Stimulated activated CD8-positive, alpha-beta memory T cell treated with anti-CD3 and anti-CD28 coated beads, Interleukin-4, amount 100 ng/mL, for 4 hours (primary cell): ENCODE results near the gene VIPAS39.

Experiments
- DNase-seq, 2 donors: peaks; one replicate each; pipeline ENCODE4 v3.0.0-alpha.2; 2020; ENCODE audit warnings: low read depth in 2 of 2, low spot score in 1 of 2

Gene VIPAS39

DNA sequence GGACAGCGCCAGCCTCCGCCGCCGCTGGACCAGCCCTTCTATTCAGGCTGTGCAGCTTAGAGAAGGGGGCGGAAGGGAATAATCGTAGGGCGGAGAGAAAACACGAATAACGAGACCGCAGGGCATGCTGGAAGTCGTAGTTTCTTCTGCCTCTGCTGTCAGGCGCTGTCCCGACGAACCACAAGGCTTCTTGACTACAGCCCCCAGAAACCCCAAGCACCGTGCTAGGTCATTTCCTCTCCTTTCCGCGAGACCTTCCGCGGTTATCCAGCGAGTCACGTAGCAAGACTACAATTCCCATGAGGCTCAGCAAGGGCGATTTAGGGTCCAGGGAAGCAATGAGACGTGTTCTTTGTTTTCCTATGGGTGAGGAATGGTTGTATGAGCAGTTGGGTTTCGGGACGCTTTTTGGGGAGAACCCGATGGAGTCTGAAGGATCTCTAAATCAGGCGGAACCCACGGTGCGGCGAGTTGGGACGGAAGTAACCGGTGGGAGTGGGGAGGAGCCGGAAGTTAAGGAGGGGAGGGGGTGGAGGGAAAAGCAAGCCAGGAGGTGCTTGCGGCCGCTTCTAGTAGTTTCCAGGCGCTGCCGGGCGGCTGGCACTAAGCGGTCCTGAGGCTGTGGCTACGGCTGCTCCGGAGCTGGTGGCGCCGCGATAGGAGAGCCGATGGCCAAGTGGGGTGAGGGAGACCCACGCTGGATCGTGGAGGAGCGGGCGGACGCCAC lies at the start of gene VIPAS39, which contains the start of gene AHSA1:
Gene VIPAS39, minus strand, starts transcription at position 80 of the 727 bp plus-strand sequence. CDS start 3,499 bp downstream, outside the sequence.
Gene AHSA1, plus strand, starts transcription at position 572 of the 727 bp plus-strand sequence. Its CDS starts 97 bp downstream, at position 669.
- peak; percentile 85 to 89 for DNase-seq

DNA sequence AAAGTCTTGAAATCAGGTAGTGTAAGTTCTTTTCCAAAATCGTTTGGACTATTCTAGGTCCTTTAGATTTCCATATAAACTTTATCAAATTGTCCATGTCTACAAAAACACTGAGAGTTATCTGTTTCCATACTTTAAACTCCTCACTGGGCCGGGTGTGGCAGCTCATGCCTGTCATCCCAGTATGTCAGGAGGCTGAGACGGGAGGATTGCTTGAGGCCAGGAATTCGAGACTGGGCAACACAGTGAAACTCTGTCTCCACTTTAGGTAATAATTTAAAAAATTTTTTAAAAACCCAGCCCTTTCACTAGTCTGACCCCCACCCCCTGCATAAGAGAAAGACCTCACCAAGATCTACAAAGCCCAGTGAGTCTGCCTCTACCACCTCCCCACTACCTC lies 47.6 kb upstream of the VIPAS39 start:
- no peak for DNase-seq

GRCh38 chr14:77503138-77503537 lies 45.7 kb upstream of the VIPAS39 start:
- DNase-seq: no peak

- no peak for DNase-seq
Measured at GRCh38 chr14:77502109-77502782, 44.8 kb upstream of the VIPAS39 start.

DNA sequence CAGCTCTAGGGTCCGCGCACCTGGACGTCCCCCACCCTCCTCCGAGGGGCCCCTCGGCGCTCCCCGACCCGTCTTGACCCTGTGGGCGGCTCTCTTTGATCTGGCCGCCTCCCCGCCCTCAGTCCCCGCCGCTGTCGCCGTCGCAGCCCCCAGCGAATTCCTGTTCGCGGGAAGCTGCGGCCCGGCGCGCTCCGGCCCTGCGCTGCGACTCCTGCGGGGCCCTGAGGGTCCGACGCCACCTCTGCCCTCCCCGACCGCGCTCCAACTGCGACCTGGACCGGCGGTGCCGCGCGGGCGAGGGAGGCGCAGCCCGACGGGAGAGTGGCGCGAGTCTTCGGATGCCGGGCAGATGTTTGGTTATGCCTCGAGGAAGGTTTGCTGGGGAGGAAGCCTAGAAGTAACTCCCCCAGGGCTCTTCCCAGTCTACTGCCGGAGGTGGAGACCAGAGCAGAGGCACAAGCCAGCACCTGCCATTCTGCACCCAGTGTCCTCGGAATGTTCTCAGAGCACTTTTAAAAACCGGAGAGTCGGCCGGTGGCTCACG lies 41.7 kb upstream of the VIPAS39 start:
- no peak for DNase-seq

DNA sequence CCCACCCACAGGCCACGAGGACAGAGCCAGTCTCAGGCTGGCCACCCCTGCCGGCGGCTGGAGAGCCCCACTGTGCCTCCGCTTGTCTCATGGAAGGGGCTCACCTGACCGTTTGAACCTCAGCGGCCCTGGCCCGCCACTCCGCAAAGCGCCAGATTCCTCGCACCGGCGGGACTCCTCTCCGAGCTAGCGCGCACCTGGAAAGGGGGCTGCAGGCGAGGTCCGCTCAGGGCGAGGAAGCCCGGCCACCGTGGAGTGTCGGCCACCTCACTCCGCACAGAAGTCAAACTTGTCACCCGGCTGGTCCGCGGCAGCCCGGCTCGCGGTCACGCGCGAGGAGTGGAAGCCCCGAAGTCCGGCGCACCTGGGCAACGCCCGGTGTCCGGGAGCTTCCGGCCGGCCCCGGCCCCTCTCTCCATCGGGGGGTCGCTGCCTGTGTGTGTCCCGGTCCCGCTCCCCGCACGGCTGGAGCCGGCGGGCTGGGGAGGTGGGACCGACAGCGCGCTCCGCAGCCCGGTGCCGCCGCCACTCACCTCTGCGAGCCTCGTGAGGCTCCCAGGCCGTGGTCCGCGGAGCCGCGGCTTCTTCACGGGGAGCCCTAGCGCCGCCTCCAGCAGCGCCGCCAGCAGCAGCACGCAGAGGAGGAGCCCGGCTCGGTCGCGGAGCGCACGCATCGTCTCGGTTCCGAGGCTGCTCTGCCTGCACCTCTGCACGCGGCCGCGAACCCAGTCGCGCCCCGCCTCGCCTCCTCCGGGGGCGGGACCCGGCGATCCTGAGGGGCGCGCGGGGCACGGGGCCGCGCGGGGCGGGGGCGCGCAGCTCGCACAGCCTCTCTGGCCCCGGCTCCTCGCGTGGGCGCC lies 40.9 kb upstream of the VIPAS39 start, which contains the start of gene ISM2:
Gene ISM2, minus strand, starts transcription at position 697 of the 860 bp plus-strand sequence. Its CDS starts 23 bp downstream, at position 674.
- peak in 1 of 2 donors; percentile 14 for DNase-seq

DNA sequence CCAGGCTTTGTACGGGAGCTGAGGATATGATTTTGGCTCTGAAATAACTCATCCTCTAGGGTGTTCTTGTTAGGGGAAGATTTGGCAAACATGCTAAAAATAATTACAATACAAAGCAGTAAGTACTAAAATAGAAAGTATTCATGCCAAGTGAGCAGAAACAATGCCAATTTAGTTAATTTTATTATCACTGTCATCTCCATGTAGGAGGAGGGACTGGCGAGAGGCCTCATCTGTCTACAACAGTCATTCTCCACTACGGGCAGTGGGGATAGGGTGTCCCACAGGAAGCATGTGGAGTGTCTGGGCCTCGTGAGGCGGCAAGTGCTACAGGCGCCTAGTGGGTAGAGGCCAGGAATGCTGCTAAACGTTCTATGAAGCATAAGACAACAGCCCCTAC lies 37.9 kb upstream of the VIPAS39 start:
- DNase-seq: no peak

DNA sequence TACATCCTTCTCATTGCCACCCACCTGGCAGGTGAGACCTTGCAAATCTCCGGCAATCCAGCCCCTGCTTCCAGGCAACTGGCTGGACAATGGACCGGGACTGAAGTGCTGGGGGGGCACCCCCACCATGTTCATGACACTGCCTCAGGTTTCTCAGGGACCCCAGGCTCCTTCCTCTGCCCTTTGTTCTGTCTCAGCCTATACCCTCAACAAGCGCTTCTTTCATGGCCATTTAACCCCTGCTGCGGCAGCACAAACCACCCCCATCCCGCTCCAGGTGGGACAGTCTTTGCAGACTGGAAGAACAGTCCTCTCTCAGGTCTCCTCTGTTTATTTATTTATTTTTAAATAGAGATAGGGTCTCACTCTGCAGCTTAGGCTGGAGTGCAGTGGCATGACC lies 33.7 kb upstream of the VIPAS39 start:
- no peak for DNase-seq

GRCh38 chr14:77490347-77490986 lies 33.1 kb upstream of the VIPAS39 start:
- DNase-seq: no peak

- DNase-seq: no peak
Measured at GRCh38 chr14:77489041-77489440, 31.6 kb upstream of the VIPAS39 start.

DNA sequence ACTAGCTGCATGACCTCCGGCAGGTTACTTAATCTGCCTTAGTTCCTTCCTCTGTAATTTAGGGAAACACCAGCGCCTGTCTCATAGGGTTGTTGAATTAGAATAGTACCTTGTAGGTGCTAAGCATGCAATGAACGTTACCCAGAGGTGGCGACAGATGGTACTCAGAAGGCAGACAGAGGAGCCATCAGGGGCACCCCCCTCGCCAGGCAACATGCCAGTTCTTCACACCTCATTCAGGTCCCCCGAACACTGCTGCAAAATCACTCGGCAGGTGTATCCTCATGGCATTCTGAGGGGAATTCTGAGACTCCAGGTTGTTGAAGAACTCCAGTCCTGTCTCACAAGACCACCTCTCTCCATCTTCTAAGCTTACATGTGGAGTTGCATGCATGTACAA lies 31.2 kb upstream of the VIPAS39 start:
- no peak for DNase-seq

DNA sequence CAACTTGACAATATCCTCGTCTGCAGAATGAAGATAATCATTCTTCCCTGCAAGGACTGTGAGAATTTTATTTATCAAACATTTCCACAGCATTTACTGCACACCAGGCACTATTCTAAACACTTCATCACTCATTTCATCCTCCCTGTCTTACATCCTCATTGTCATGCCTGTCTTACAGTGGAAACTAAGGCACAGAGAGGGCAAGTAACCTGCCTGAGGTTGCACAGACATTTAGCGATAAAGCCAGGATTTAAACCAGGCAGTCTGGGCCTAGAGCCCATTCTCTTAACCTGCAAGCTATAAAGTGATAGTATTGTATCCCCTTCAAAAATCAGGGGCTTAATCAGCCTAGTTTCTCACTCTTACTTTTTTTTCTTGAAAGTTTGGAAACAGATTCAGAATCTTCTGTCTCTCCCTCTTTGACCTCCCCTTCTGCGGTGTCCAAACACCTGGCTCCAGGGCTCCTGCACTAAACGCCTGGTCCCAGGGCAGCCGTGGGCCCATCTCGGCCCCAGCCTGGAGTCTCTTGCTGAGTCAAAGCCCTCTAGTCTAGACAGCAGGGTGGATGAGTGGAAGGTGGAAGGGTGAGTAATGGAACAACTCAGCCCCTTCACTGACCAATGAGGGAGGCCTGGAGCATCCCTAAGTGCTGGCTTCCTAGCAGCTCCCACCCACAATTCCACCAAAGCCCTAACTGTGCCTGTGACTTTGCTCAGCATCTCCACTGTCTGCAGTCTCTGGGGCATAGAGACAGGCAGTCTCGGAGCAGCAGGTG lies 28.7 kb upstream of the VIPAS39 start:
- DNase-seq: no peak

DNA sequence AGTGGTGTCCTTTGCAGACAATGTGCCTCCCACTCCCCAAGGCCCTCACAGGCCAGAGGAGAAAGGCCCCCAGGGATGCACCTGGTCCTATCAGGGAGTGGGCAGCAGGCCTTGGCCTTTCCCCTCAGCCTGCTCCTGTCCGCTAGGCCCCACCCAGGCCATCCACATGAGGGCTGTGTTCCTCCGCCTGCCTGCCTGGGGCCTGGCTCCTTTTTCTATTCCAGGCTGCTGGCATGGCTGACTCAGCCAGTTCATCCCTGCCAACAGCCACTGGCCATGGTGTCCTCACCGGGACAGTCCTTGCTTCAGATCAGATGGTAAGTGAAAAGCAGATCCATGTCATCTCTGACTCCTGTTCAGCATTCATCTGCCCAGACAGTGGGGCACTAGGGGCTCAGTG lies 27.9 kb upstream of the VIPAS39 start:
- no peak for DNase-seq

DNA sequence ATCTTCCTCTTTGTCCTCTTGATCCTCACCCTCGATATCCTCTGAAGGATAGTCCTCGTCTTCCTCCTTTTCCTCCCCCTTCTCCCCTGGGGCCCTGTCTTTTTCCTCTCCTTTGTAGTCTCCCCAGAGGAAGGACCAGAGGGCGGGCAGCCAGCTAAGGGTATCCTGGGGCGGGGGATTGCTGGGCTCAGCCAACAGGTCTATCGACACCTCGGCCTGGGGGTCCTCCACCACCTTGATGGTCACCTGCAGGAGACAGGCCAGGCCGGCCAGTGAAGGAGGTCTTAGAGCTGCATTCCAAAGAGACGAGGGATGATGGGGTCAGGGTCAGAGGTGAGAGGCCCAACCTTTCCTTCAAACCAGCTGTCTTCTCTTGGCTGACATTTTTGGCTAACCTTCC lies 25.0 kb upstream of the VIPAS39 start:
- no peak for DNase-seq

GRCh38 chr14:77478796-77479195 lies 21.4 kb upstream of the VIPAS39 start:
- no peak for DNase-seq

- DNase-seq: no peak
Measured at GRCh38 chr14:77478029-77478428, 20.6 kb upstream of the VIPAS39 start.

DNA sequence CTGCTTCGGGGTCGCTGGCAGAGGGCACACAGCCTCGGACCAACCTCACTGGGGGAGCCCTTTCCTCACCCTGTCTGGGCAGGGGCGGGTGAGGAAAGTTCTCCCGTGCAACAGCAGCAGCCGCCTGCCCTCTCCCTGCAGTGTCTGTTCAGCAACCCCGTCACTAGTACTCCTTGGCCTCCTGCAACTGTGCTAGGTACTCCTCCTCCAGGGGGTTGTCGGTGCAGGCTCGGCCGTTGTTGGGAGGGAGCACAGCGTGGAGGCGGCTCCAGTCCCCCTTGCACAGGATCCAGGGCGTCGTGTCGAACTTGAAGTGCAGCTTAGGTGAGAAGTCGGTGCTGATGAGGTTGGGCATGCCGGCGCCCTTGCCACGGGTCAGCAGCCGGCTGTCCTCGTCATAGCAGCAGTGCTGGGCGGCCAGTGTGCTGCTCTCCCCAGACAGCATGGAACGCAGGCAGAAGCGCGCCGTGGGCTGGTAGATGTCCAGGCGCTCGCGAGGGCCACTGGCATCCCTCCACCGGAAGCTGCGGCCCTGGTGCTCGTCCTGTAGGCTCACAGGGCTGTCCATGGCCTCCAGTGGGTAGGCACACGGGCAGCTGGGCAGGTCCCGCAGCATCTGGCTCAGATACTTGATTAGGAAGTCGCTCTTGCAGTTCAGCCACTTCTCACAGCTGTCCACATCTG lies 18.2 kb upstream of the VIPAS39 start:
- DNase-seq: no peak

DNA sequence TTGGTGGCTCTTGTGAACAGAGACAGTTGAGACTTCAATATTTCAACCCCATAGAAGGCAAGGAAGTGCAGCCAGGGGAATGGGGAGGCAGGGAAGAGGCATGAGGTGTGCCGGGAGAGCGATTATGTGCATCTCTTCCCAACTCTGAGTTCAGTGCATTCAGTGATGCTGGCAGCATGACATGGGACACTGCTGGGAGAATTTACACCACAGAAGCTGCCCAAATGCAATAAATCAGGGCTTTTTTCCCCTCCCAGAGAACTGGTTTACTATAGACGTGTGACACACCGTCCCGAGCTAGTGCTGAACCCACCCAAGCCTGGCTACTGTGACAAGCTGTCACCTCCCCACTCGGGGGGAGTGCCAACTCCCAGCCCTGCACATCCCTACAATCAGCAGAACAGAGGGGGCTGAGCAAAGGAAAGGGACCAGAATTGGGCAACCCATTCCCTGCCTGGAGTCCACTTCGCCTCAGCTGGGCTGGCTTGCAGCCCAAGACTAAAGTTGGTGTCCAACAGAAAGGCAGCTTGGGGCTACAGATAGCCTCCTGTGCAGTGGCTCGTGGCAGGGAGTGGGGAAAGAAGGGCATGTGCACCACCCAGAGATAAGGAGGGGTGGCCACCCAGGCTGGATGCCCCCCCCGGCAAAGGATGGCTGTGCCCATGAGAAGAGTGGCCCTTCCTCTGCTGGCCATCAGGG lies 17.2 kb upstream of the VIPAS39 start:
- no peak for DNase-seq

GRCh38 chr14:77473921-77474320 lies 16.5 kb upstream of the VIPAS39 start:
- DNase-seq: no peak
